HG02870 (cell line): ENCODE measurements around the gene SCRN3.
"Not testable (repeated sequence)": the region's sequence is repeated elsewhere in the genome, so short reads cannot be mapped to it uniquely, and the experiment has no call there.

ENCODE experiments used
- ATAC-seq: cut with Tn5 transposase; IDR thresholded peaks from one replicate; pipeline ENCODE4 v1.9.1; 2021; ENCODE audit warnings: mild to moderate bottlenecking, moderate library complexity; ENCODE audit not compliant: unreplicated experiment

SCRN3 gene

DNA sequence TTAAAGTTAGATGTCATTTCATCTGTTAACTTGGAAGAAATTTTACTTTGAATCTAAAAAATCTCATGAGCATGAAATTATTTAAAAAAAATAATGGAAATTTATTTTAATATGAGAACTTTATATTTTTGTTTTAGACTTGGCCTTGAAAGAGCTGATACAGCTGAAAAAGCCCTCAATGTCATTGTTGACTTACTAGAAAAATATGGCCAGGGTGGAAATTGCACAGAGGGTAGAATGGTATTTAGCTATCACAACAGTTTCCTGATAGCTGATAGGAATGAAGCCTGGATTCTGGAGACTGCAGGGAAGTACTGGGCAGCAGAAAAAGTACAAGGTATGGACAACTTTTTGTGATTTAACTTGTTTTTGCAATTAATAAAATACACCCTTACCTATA is 5.3 kb downstream of the SCRN3 start:
- no peak for ATAC-seq

DNA sequence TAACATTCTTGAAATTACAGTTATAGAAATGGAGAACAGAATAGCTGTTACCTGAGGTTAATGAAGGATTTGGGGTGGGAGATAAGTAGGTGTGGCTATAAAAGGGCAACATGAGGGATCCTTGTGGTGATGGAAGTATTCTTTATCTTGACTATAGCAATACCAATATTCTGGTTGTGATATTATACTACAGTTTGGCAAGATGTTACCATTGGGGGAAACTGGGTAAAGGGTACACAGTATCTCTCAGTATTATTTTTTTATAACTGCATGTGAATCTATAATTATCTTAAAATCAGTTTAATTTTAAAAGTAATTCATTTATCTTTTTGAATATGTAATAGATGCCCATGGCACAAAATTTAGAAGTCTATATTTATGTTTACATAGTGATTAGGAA is 8.1 kb downstream of the SCRN3 start:
- no peak for ATAC-seq

DNA sequence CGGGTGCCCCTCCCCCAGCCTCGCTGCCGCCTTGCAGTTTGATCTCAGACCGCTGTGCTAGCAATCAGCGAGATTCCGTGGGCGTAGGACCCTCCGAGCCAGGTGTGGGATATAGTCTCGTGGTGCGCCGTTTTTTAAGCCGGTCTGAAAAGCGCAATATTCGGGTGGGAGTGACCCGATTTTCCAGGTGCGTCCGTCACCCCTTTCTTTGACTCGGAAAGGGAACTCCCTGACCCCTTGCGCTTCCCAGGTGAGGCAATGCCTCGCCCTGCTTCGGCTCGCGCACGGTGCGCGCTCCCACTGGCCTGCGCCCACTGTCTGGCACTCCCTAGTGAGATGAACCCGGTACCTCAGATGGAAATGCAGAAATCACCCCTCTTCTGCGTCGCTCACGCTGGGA is 14.5 kb downstream of the SCRN3 start:
- not testable (repeated sequence) for ATAC-seq

DNA sequence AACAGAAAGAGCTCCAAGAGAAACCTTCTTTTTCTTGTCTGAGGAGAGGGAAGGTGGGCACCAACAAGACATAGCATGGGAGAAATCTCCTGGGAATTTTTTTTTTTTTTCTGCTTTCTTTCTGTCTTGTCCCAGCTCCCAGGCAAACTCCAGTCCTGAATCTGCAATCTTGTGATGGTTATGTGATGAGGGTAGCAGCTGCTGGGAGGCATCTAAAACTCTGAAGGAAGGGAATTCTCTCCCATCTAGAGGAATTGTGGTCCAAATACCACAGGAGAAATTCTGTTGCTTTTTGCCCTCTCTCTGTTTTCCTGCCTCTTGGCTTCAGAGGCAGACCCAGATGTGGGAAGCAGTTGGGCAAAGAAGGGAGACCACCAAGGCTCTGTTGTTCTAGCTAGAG is 16.7 kb downstream of the SCRN3 start:
- ATAC-seq: no peak

- ATAC-seq: no peak
Observed at GRCh38 chr2:174428214-174428613, 32.7 kb downstream of the SCRN3 start.

DNA sequence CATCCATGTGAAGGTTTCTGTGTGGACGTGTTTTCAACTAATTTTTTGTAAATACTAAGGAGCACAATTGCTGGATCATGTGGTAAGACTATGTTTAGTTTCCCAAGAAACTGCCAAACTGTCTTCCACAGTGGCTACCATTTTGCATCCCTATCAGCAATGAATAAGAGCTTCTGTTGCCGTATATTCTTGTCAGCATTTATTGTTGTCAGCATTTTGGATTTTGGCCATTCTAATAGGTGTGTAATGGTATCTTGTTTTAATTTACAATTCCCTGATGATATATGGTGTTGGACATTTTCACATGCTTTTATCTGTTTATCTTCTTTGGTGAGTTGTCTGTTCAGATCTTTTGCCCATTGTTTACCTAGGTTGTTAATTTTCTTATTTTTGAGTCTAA is 34.5 kb downstream of the SCRN3 start:
- ATAC-seq: no peak

DNA sequence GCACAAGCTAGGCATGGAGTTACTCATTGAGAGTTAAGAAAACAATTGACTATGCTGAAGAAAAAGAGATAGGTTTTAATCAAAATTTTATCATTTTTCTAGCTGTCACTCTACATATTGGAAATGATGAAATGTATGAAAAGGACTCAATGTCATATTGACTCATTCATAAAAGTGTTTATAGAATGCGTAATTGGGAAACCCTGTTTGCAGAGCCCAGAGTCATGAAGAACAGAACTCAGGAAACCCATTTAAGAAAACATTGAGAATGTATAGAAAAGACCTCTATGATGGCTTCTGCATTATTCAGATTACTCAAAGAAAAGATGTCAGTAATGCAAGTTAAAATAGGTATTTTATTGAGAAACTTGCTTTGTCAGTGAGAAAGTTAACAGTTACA is 36.4 kb downstream of the SCRN3 start:
- no peak for ATAC-seq

- no peak for ATAC-seq
Observed at GRCh38 chr2:174436351-174436750, 40.8 kb downstream of the SCRN3 start.

GRCh38 chr2:174438146-174438886 is 42.8 kb downstream of the SCRN3 start:
- ATAC-seq: no peak

DNA sequence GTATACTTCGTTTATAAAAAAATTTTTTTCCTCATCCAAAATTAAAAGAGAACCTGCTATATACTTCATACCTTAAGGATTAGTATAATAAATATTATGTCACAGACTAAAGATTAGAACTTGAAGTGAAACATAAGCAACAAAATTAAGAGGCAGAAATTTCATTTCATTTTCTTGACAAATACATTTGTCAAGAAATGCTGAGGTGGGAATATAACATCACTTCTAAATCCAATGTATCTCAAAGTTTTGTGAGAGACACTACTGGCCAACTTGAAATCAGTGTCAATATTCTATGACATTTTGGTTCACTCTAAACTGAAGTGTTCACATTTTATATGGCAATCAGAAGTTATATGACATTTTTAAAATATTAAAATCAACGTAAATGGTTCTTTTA is 43.8 kb downstream of the SCRN3 start:
- ATAC-seq: no peak

GRCh38 chr2:174439950-174440349 is 44.4 kb downstream of the SCRN3 start:
- ATAC-seq: no peak

GRCh38 chr2:174442546-174443510 is 47.3 kb downstream of the SCRN3 start:
- no peak for ATAC-seq

DNA sequence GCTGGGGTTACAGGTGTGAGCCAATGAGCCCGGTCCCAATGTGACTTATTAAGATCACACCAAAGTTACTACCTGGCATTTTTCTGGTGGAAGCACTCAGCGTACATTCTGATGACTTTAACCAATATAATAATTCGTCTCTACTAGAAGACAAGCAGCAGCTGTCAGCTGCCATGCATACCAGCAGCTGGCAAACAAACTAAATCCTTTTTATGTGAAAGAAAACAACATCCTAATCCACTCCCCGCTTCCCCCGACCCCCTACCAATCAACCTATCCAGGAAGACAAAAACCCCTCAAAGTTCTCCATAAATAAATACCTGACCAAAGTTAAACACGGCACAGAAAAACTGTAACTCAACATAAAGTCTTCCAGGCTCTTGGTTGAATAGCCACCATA is 49.2 kb downstream of the SCRN3 start:
- no peak for ATAC-seq

DNA sequence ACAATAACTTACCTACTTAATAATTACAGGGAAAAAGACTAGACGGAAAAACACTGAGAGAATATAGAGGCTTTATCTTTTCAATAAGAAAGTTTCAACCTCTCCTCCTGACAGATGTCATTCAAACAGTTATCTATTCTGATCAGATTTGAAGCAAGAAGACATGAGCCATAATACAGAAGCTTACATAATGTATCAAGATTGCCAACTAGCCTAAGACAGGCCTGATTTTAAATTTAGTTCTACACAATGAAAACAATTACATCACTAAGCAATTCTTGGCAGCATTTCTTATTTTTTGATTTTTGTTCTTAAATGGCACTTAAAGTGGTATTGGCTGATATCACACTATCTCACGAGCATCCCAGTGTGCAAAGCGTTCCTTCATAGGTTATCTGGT is 49.7 kb downstream of the SCRN3 start:
- no peak for ATAC-seq

GRCh38 chr2:174446531-174446930 is 51.0 kb downstream of the SCRN3 start:
- no peak for ATAC-seq

DNA sequence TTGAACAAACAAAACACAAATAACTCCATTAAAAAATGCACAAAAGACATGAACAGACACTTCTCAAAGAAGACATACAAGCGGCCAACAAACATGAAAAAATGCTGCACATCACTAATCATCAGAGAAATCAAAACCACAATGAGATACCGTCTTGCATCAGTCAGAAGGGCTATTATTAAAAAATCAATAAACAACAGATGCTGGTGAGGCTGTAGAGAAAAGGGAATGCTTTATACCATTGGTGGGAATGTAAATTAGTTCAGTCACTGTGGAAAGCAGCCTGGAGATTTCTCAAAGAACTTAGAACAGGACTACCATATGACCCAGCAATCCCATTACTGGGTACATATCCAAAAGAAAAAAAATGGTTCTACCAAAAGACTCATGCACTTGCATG is 53.5 kb downstream of the SCRN3 start:
- no peak for ATAC-seq

DNA sequence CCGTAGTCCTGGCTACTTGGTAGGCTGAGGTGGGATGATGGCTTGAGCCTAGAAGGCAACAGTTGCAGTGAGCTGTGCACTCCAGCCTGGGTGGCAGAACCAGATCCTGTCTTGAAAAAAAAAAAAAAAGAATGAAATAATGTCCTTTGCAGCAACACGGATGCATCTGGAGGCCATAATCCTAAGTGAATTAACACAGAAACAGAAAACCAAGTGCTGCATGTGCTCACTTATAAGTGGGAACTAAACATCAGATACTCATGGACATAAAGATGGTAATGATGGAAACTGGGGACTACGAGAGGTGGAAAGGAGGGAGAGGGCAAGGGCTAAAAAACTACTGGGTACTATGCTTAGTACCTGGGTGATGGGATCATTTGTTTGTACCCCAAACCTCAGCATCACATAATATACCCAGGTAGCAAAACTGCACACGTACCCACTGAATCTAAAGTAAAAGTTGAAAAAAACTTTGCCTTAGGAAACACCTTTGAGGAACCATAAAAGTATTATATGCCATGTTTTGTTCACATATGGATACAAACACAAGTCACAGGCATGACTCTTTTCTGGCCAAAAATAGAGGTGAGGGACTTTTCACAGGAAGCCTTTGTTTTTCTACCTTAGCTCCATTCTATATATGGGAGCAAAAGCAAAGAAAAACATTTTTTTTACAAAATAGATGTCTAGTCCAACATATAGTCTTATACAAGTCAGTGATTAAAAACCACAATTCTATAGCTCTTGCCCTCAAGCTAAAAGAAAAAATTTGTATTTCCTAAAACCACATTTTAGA is 54.7 kb downstream of the SCRN3 start:
- ATAC-seq: no peak

- ATAC-seq: no peak
Observed at GRCh38 chr2:174454566-174454965, 59.0 kb downstream of the SCRN3 start.

DNA sequence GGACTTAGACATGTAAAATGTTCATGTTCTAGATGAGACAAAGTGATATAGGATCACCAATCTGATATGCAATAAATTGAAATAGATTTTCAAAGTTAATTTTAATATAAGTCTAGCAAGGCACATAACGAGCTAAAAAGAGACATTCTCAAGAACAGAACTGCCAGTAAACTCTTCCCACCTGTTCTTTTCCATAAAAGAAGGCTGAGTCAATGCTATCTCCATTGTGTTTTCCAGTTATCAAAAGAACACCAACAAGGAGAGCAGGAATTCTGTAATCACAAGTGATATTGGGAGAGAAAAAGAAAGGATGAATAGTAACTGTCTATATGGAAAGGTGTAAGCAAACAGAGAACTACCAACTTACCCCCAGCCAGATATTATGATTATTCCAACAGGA is 65.7 kb downstream of the SCRN3 start:
- ATAC-seq: no peak

DNA sequence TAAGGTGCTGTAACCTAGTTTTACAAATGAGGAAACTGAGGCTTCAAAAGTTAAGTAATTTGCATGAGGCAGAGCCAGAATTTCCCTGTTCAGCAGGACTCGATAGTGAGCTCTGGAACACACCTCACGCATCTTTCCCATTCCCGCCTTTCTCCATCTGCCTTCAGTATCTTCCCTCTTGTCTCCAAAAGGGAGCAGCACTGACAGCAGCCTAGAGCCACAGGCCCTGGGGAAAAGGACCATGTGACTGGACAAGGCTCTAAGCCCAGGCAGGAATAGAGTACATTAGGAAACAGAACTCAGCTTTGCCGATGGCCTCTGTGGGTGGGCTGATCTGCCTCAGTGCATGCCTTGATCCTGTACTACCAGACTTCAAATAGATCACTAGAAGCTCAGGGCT is 69.8 kb downstream of the SCRN3 start:
- ATAC-seq: no peak

GRCh38 chr2:174473796-174474195 is 78.3 kb downstream of the SCRN3 start:
- no peak for ATAC-seq
